ENCODE results near the gene SWT1. TPM values are rescaled to one million over a fixed set of nuclear protein-coding genes. Genes with fewer than 3 reads are reported as not detected.
A peak's percentile ranks its signal among the peaks of the same experiment; 100 is the strongest.

The SWT1 gene
- total and polyA plus RNA-seq, 3 experiments from 2014 or later, result 2.3 to 2.7 (median 2.7) TPM

DNA sequence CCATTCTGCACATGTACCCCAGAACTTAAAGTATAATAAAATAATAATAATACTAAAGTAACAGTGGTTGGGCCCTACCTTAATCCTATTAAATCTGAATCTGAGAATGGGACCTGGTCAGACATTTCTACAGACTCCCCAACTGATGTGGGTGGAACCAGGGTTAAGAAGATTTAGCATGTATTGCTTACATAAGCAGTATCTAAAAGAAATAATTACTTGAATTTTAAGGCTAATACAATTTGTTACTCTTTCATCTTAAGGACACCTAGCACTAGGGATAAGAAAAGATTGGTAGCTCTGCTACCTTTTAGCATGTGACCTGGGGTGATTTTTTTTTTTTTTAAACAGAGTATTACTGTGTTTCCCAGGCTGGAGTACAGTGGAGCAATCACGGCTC lies 80.7 kb downstream of the SWT1 start:
- ChIA-PET CTCF (interaction anchor here (0.9 to 3.5 kb wide), 9 partner anchors 58 to 457 kb away, joined by 3 to 23 read pairs (median 9); partner anchors contain the start of gene IVNS1ABP), POLR2A (interaction anchor here (0.6 to 1.7 kb wide), 2 partner anchors 79 to 182 kb away, joined by 4 to 8 read pairs; partner anchors contain the start of gene IVNS1ABP)
- peaks cover 3% of the 10 kb centered on the region for H3K4me1 ChIP-seq (ENCODE audit: insufficient read depth, low read length)
- no peaks in the 10 kb centered on the region for H3K27me3 ChIP-seq (ENCODE audit: insufficient read depth, low read length, poor library complexity, severe bottlenecking)
- H3K9me3 ChIP-seq (ENCODE audit: low read length), result no peaks in the 10 kb centered on the region
- Mint-ChIP-seq H3K27ac (no peak overlapping the region), H3K9me3 (peaks cover 0 to 2% (median 0%) of the 10 kb centered on the region in 5 donors), H3K4me1 (peaks cover 29 to 36% (median 30%) of the 10 kb centered on the region in 3 donors), H3K27me3 (no peaks in the 10 kb centered on the region), H3K36me3 (peaks cover 0 to 7% (median 0%) of the 10 kb centered on the region in 3 donors), H3K4me3 (no peak overlapping the region)
- H3K4me3 ChIP-seq (ENCODE audit: low read length), result no peak overlapping the region
- H3K27ac ChIP-seq (ENCODE audit: low read depth, low read length), result no peak overlapping the region
- H3K36me3 ChIP-seq (ENCODE audit: insufficient read depth, low read length), result no peaks in the 10 kb centered on the region
- no peak for DNase-seq

DNA sequence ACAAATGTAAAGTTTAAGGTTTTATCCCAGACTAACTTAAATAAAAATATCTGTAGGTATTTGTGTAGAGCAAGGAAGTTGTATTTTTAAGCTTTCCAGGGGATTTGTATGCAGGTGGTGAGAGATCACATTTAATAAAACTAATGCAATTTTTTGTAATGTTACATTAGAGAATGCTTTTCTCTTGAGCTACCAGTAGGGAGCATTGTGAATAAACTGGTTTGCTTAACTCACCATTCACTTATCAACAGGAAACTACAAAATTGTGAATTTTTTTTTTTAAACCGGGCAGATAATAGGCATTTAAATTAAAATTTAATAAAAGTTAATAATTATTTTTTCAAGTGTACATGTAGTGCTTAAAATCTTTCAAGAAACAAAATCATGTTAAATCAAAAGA lies 81.5 kb downstream of the SWT1 start:
- no peak overlapping the region for H3K4me3 ChIP-seq (ENCODE audit: low read length)
- peaks cover 3% of the 10 kb centered on the region for H3K4me1 ChIP-seq (ENCODE audit: insufficient read depth, low read length)
- ChIA-PET CTCF (interaction anchor here (0.8 to 3.5 kb wide), 15 partner anchors 9 to 456 kb away, joined by 3 to 23 read pairs (median 4); partner anchors contain the start of gene IVNS1ABP), POLR2A (interaction anchor here (0.6 to 1.7 kb wide), 2 partner anchors 65 to 78 kb away, joined by 3 to 8 read pairs; partner anchors contain the start of gene IVNS1ABP)
- Mint-ChIP-seq H3K9me3 (peaks cover 0 to 2% (median 0%) of the 10 kb centered on the region in 5 donors), H3K4me3 (peak overlapping the region in 4 of 7 donors; percentile 23 to 35 (median 30)), H3K27me3 (no peaks in the 10 kb centered on the region), H3K36me3 (peaks cover 0 to 3% (median 0%) of the 10 kb centered on the region in 3 donors), H3K4me1 (peaks cover 29 to 36% (median 30%) of the 10 kb centered on the region in 3 donors), H3K27ac (peak overlapping the region in 3 of 8 donors; percentile 24 to 64 (median 43))
- no peak overlapping the region for H3K27ac ChIP-seq (ENCODE audit: low read depth, low read length)
- no peaks in the 10 kb centered on the region for H3K9me3 ChIP-seq (ENCODE audit: low read length)
- H3K36me3 ChIP-seq (ENCODE audit: insufficient read depth, low read length), result no peaks in the 10 kb centered on the region
- DNase-seq, result peak in 2 of 5 donors; percentile 24 to 27
- no peaks in the 10 kb centered on the region for H3K27me3 ChIP-seq (ENCODE audit: insufficient read depth, low read length, poor library complexity, severe bottlenecking)

DNA sequence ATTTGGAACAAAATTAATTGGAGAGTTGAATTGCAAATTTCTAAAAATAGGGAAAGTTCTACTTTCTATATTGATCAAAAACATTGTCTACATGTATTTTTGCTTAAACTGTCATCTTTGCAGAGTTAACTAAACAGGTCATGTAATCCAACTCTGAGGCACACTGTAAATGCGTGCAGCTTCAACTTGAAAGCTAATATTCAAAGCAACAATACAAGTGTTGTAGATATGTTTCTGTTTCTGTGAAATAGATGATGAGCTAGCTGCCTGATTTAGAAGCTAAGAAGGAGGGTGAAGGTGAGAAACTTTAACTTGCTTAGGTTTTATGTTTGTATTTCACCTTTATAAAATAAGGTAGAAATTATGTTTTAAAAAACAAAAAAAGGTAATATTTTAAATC lies 82.9 kb downstream of the SWT1 start:
- POLR2A ChIA-PET, result interaction anchor here (1.0 to 1.6 kb wide), 2 partner anchors 41 to 77 kb away, joined by 3 to 5 read pairs; partner anchors contain the start of gene IVNS1ABP
- Histone ChIP-seq H3K27ac (ENCODE audit: low read depth, low read length) (no peak overlapping the region), H3K27me3 (ENCODE audit: insufficient read depth, low read length, poor library complexity, severe bottlenecking) (no peaks in the 10 kb centered on the region), H3K36me3 (ENCODE audit: insufficient read depth, low read length) (no peaks in the 10 kb centered on the region), H3K4me3 (ENCODE audit: low read length) (no peak overlapping the region), H3K9me3 (ENCODE audit: low read length) (no peaks in the 10 kb centered on the region), H3K4me1 (ENCODE audit: insufficient read depth, low read length) (peaks cover 3% of the 10 kb centered on the region)
- Mint-ChIP-seq H3K9me3 (peaks cover 0 to 2% (median 0%) of the 10 kb centered on the region in 5 donors), H3K27me3 (no peaks in the 10 kb centered on the region), H3K27ac (peak overlapping the region in 6 of 8 donors; percentile 24 to 96 (median 74)), H3K4me1 (peaks cover 29 to 36% (median 30%) of the 10 kb centered on the region in 3 donors), H3K36me3 (no peaks in the 10 kb centered on the region), H3K4me3 (peak overlapping the region in 1 of 7 donors; percentile 17)
- no peak for DNase-seq
- CTCF ChIA-PET, result interaction anchor here (1.1 to 3.5 kb wide), 8 partner anchors 41 to 441 kb away, joined by 3 to 23 read pairs (median 11); partner anchors contain the start of gene IVNS1ABP

GRCh38 chr1:185241127-185241526 lies 84.2 kb downstream of the SWT1 start:
- no peak overlapping the region for H3K27ac ChIP-seq (ENCODE audit: low read depth, low read length)
- H3K9me3 ChIP-seq (ENCODE audit: low read length), result no peaks in the 10 kb centered on the region
- H3K27me3 ChIP-seq (ENCODE audit: insufficient read depth, low read length, poor library complexity, severe bottlenecking), result no peaks in the 10 kb centered on the region
- no peaks in the 10 kb centered on the region for H3K27me3 Mint-ChIP-seq
- peak overlapping the region in 7 of 8 donors; percentile 11 to 92 (median 86) for H3K27ac Mint-ChIP-seq
- H3K4me1 ChIP-seq (ENCODE audit: insufficient read depth, low read length), result peaks cover 3% of the 10 kb centered on the region
- DNase-seq, result peak in 1 of 5 donors; percentile 30
- H3K36me3 Mint-ChIP-seq, result no peaks in the 10 kb centered on the region
- H3K4me3 Mint-ChIP-seq, result peak overlapping the region in 4 of 7 donors; percentile 15 to 61 (median 32)
- H3K4me3 ChIP-seq (ENCODE audit: low read length), result no peak overlapping the region
- CTCF ChIA-PET, result interaction anchor here (0.9 to 1.1 kb wide), 2 partner anchors 76 to 440 kb away, joined by 3 read pairs; partner anchors contain the start of gene IVNS1ABP
- POLR2A ChIA-PET, result interaction anchor here (1.6 kb wide), 1 partner anchor 76 kb away, joined by 5 read pairs; the partner anchor contains the start of gene IVNS1ABP
- peaks cover 0 to 2% (median 0%) of the 10 kb centered on the region in 5 donors for H3K9me3 Mint-ChIP-seq
- peaks cover 29 to 36% (median 30%) of the 10 kb centered on the region in 3 donors for H3K4me1 Mint-ChIP-seq
- no peaks in the 10 kb centered on the region for H3K36me3 ChIP-seq (ENCODE audit: insufficient read depth, low read length)

DNA sequence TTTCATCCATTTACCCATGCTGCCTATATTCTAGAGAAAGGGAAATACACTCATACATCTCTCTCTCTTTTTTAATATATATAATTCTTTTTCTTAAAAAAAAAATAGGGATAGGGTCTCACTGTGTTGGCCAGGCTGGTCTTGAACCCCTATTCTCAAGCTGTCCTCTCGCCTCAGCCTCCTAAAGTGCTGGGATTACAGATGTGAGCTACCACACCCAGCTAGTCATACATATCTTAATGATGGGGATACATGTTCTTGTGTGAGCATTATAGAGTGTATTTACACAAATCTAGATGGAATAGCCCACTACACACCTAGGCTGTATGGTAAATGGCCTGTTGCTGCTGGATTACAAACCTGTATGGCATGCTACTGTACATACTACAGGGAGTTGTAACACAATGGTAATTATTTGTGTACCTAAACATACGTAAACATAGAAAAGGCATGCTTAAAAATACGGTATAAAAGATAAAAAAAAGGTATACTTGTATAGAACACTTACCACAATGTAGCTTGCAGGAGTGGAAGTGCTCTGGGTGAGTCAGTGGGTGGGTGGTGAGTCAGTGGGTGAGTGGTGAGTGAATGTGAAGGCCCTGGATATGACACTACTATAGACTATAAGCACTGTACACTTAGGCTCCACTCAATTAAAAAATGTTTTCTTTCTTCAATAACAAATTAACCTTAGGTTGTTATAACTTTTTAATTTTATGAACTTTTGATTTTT lies 87.2 kb downstream of the SWT1 start:
- no peak overlapping the region for H3K4me3 ChIP-seq (ENCODE audit: low read length)
- H3K9me3 ChIP-seq (ENCODE audit: low read length), result no peaks in the 10 kb centered on the region
- H3K9me3 Mint-ChIP-seq, result no peaks in the 10 kb centered on the region
- DNase-seq, result no peak
- H3K4me3 Mint-ChIP-seq, result no peak overlapping the region
- H3K4me1 Mint-ChIP-seq, result peaks cover 22 to 25% (median 23%) of the 10 kb centered on the region in 3 donors
- ChIA-PET POLR2A (no interaction called here), CTCF (interaction anchor here (1.4 to 1.6 kb wide), 2 partner anchors 72 to 436 kb away, joined by 4 to 6 read pairs; partner anchors contain the start of gene IVNS1ABP)
- H3K4me1 ChIP-seq (ENCODE audit: insufficient read depth, low read length), result peaks cover 3% of the 10 kb centered on the region
- no peak overlapping the region for H3K27ac ChIP-seq (ENCODE audit: low read depth, low read length)
- H3K27me3 Mint-ChIP-seq, result no peaks in the 10 kb centered on the region
- peak overlapping the region in 1 of 8 donors; percentile 44 for H3K27ac Mint-ChIP-seq
- H3K36me3 ChIP-seq (ENCODE audit: insufficient read depth, low read length), result no peaks in the 10 kb centered on the region
- H3K36me3 Mint-ChIP-seq, result peaks cover 0 to 5% (median 0%) of the 10 kb centered on the region in 3 donors
- no peaks in the 10 kb centered on the region for H3K27me3 ChIP-seq (ENCODE audit: insufficient read depth, low read length, poor library complexity, severe bottlenecking)

GRCh38 chr1:185245466-185245865 lies 88.5 kb downstream of the SWT1 start:
- Mint-ChIP-seq H3K27me3 (no peaks in the 10 kb centered on the region), H3K27ac (peak overlapping the region in 1 of 8 donors; percentile 70), H3K36me3 (peaks cover 0 to 5% (median 0%) of the 10 kb centered on the region in 3 donors), H3K9me3 (no peaks in the 10 kb centered on the region), H3K4me1 (peaks cover 12 to 16% (median 12%) of the 10 kb centered on the region in 3 donors), H3K4me3 (no peak overlapping the region)
- Histone ChIP-seq H3K36me3 (ENCODE audit: insufficient read depth, low read length) (no peaks in the 10 kb centered on the region), H3K4me1 (ENCODE audit: insufficient read depth, low read length) (peaks cover 3% of the 10 kb centered on the region), H3K4me3 (ENCODE audit: low read length) (no peak overlapping the region), H3K27ac (ENCODE audit: low read depth, low read length) (no peak overlapping the region), H3K9me3 (ENCODE audit: low read length) (no peaks in the 10 kb centered on the region), H3K27me3 (ENCODE audit: insufficient read depth, low read length, poor library complexity, severe bottlenecking) (no peaks in the 10 kb centered on the region)
- POLR2A ChIA-PET, result interaction anchor here (0.6 kb wide), 1 partner anchor 172 kb away, joined by 3 read pairs; no protein-coding TSS in a partner anchor
- CTCF ChIA-PET, result interaction anchor here (1.6 kb wide), 1 partner anchor 71 kb away, joined by 6 read pairs; the partner anchor contains the start of gene IVNS1ABP
- DNase-seq, result no peak

DNA sequence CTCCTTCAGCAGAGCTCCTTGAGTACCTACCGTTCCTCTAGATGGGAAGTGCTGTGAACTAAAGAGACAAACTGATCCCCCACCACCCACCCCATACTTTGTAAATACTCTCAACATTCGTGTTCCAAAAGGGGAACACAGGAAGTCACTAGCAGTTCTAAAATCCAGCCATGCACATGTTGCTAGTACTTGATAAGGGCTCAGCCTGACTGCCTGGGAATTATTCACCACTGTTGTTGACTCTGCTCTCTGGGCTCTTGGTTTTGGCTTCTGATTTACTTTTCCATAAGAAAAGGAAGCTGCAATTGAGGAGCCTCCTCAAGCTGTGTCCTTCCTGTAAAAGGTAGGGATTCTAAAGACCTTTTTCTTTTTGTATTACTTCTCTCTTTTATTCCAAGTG lies 92.6 kb downstream of the SWT1 start:
- Histone ChIP-seq H3K27me3 (ENCODE audit: insufficient read depth, low read length, poor library complexity, severe bottlenecking) (no peaks in the 10 kb centered on the region), H3K27ac (ENCODE audit: low read depth, low read length) (no peak overlapping the region), H3K36me3 (ENCODE audit: insufficient read depth, low read length) (no peaks in the 10 kb centered on the region), H3K4me1 (ENCODE audit: insufficient read depth, low read length) (no peaks in the 10 kb centered on the region), H3K9me3 (ENCODE audit: low read length) (no peaks in the 10 kb centered on the region), H3K4me3 (ENCODE audit: low read length) (no peak overlapping the region)
- CTCF ChIA-PET, result interaction anchor here (1.0 kb wide), 1 partner anchor 31 kb away, joined by 4 read pairs; no protein-coding TSS in a partner anchor
- Mint-ChIP-seq H3K4me1 (peaks cover 0 to 8% (median 3%) of the 10 kb centered on the region in 3 donors), H3K27me3 (no peaks in the 10 kb centered on the region), H3K27ac (peak overlapping the region in 3 of 8 donors; percentile 60 to 75 (median 70)), H3K36me3 (peaks cover 0 to 5% (median 0%) of the 10 kb centered on the region in 3 donors), H3K4me3 (no peak overlapping the region), H3K9me3 (no peaks in the 10 kb centered on the region)
- POLR2A ChIA-PET, result no interaction called here
- DNase-seq, result no peak

Data from CD8-positive, alpha-beta memory T cell (primary cell).